HCT116 (cell line): ENCODE results near the gene TTLL6. TPM values are rescaled to one million over a fixed set of nuclear protein-coding genes. Genes with fewer than 3 reads are reported as not detected.

ENCODE experiments used
- ATAC-seq: fragments of 200-7000 bp; cut with Tn5 transposase; 2 replicates; pipeline ENCODE4 v1.9.1; 2020; ENCODE audit warnings: mild to moderate bottlenecking, moderate library complexity
- BruUV-seq: library from RNA; stranded (reverse); fragments of 400-500 nt; replicated peaks from 2 replicates; lab custom pipeline; 2021; lab: Mats Ljungman, UMichigan
- CTCF ChIA-PET: fragments of 300-600 bp; sonication (Branson Sonifier 250); formaldehyde crosslinking; loops from one replicate; lab custom pipeline; 2021; ENCODE audit warnings: antibody characterized with exemption; lab: Charles Lee
- POLR2A ChIA-PET: fragments of 300-600, 350-600 bp; sonication (Branson Sonifier 250); formaldehyde crosslinking; loops from one replicate; lab custom pipeline; 2021; ENCODE audit warnings: antibody characterized with exemption; lab: Charles Lee
- RAD21 ChIA-PET, 2 experiments: fragments of 300-600 bp; sonication (Branson Sonifier 250); formaldehyde crosslinking; loops; one replicate each; lab custom pipeline; 2023; ENCODE audit warnings: low total read pairs in 2 of 2; ENCODE audit not compliant: uncharacterized antibody in 2 of 2, unreplicated experiment in 2 of 2, low non-redundant PET in 1 of 2; lab: Charles Lee
- DNase-seq: peaks from one replicate; pipeline ENCODE4 v3.0.0-alpha.2; 2010; ENCODE audit warnings: low read depth, low spot score
- H2AFZ ChIP-seq: fragments of 200-600 bp; shearing (Covaris generic), sonication (generic); 2 replicates; pipeline ENCODE4 v1.6.1; 2017; ENCODE audit warnings: low read depth, mixed run types, mixed read lengths, antibody characterized with exemption, low read length; ENCODE audit not compliant: poor library complexity, severe bottlenecking
- H3K27ac ChIP-seq: 2 replicates; pipeline ENCODE4 v1.5.1; 2012; ENCODE audit warnings: low read depth, low read length
- H3K27me3 ChIP-seq: fragments of 200-600 bp; sonication (generic); 2 replicates; pipeline ENCODE4 v1.6.1; 2016; ENCODE audit warnings: mixed run types, low read length, mixed read lengths; ENCODE audit not compliant: insufficient read depth
- H3K36me3 ChIP-seq, 2 experiments: fragments of 200-500 bp in 1 of 2; fragments of 200-600 bp in 1 of 2; sonication (Bioruptor generic) in 1 of 2; sonication (generic) in 1 of 2; 2 replicates each; pipeline versions ENCODE4 v1.5.1 to v1.6.1; 2014 to 2016; ENCODE audit warnings: low read length in 2 of 2, inconsistent platforms in 1 of 2, mixed read lengths in 1 of 2, mixed run types in 1 of 2; ENCODE audit not compliant: insufficient read depth in 2 of 2, control insufficient read depth in 1 of 2
- H3K4me1 ChIP-seq, 2 experiments: fragments of 200-600 bp in 1 of 2; sonication (generic) in 1 of 2; 2 replicates each; pipeline versions ENCODE4 v1.5.1 to v1.6.1; 2012 to 2017; ENCODE audit warnings: low read length in 2 of 2, inconsistent platforms in 1 of 2, mild to moderate bottlenecking in 1 of 2, mixed read lengths in 1 of 2, mixed run types in 1 of 2, moderate library complexity in 1 of 2; ENCODE audit not compliant: insufficient read depth in 2 of 2, control insufficient read depth in 1 of 2
- H3K4me2 ChIP-seq: fragments of 200-600 bp; sonication (generic); 2 replicates; pipeline ENCODE4 v1.6.1; 2017; ENCODE audit warnings: mixed run types, low read length, mixed read lengths
- H3K4me3 ChIP-seq, 2 experiments: fragments of 200-600 bp in 1 of 2; sonication (generic) in 1 of 2; replicated peaks in 1 of 2; 2 replicates each; pipeline ENCODE4 v1.5.1; 2011 to 2016; ENCODE audit warnings: low read length in 2 of 2, control low read depth in 1 of 2, low read depth in 1 of 2, mild to moderate bottlenecking in 1 of 2, mixed read lengths in 1 of 2, mixed run types in 1 of 2
- H3K79me2 ChIP-seq: fragments of 200-600 bp; sonication (generic); 2 replicates; pipeline ENCODE4 v1.6.1; 2017; ENCODE audit warnings: mild to moderate bottlenecking, mixed run types, low read length, moderate library complexity, mixed read lengths; ENCODE audit not compliant: insufficient read depth
- H3K9ac ChIP-seq: fragments of 200-600 bp; sonication (generic); 2 replicates; pipeline ENCODE4 v1.6.1; 2016; ENCODE audit warnings: low read length, mixed read lengths
- H3K9me2 ChIP-seq: fragments of 200-600 bp; sonication (generic), shearing (Covaris generic); 2 replicates; pipeline ENCODE4 v1.6.1; 2017; ENCODE audit warnings: mixed run types, mild to moderate bottlenecking, moderate library complexity; ENCODE audit not compliant: insufficient read depth
- H3K9me3 ChIP-seq, 2 experiments: fragments of 200-500 bp in 1 of 2; fragments of 200-600 bp in 1 of 2; sonication (Bioruptor generic) in 1 of 2; sonication (generic) in 1 of 2; 2 replicates each; pipeline ENCODE4 v1.6.1; 2014 to 2017; ENCODE audit warnings: low read length in 2 of 2, mixed read lengths in 2 of 2, inconsistent platforms in 1 of 2, low read depth in 1 of 2, mild to moderate bottlenecking in 1 of 2, mixed run types in 1 of 2, moderate library complexity in 1 of 2; ENCODE audit not compliant: control insufficient read depth in 1 of 2, insufficient read depth in 1 of 2
- H4K20me1 ChIP-seq: fragments of 200-600 bp; sonication (generic), shearing (Covaris generic); 2 replicates; pipeline ENCODE4 v1.6.1; 2017; ENCODE audit warnings: mixed run types, mild to moderate bottlenecking, moderate library complexity; ENCODE audit not compliant: insufficient read depth
- CTCF ChIP-seq, 3 experiments: fragments of 200-600 bp in 1 of 3; sonication (generic) in 1 of 3; IDR thresholded peaks in 2 of 3; conservative IDR thresholded peaks in 1 of 3; 2 replicates each; pipeline ENCODE4 v1.5.1; 2012 to 2017; ENCODE audit warnings: low read depth in 2 of 3, low read length in 2 of 3, antibody characterized with exemption in 1 of 3, borderline replicate concordance in 1 of 3, control low read depth in 1 of 3, mild to moderate bottlenecking in 1 of 3, mixed read lengths in 1 of 3, mixed run types in 1 of 3, moderate library complexity in 1 of 3; ENCODE audit not compliant: insufficient read depth in 1 of 3
- EGR1 ChIP-seq: IDR thresholded peaks from 2 replicates; pipeline ENCODE4 v1.6.1; 2012; ENCODE audit warnings: low read depth
- ELF1 ChIP-seq: IDR thresholded peaks from 2 replicates; pipeline ENCODE4 v1.6.1; 2012; ENCODE audit warnings: low read depth, borderline replicate concordance
- EZH2 ChIP-seq: fragments of 200-600 bp; sonication (generic); IDR thresholded peaks from 2 replicates; pipeline ENCODE4 v1.6.1; 2017; ENCODE audit warnings: antibody characterized with exemption, mixed run types
- EZH2phosphoT487 ChIP-seq: fragments of 200-600 bp; IDR thresholded peaks from 2 replicates; pipeline ENCODE4 v1.6.1; 2018; ENCODE audit warnings: antibody characterized with exemption, borderline replicate concordance
- FOSL1 ChIP-seq: IDR thresholded peaks from 2 replicates; pipeline ENCODE4 v1.6.1; 2012; ENCODE audit warnings: low read depth
- JUND ChIP-seq: IDR thresholded peaks from 2 replicates; pipeline ENCODE4 v1.6.1; 2012
- MAX ChIP-seq: IDR thresholded peaks from 2 replicates; pipeline ENCODE4 v1.6.1; 2012
- POLR2A ChIP-seq: IDR thresholded peaks from 2 replicates; pipeline ENCODE4 v1.7.0; 2011; ENCODE audit warnings: borderline replicate concordance; ENCODE audit not compliant: insufficient read depth, insufficient read length; ENCODE audit errors: extremely low read depth
- POLR2AphosphoS5 ChIP-seq: IDR thresholded peaks from 2 replicates; pipeline ENCODE4 v1.6.1; 2011; ENCODE audit warnings: mild to moderate bottlenecking, low read depth, low read length, moderate library complexity
- SIN3A ChIP-seq: IDR thresholded peaks from 2 replicates; pipeline ENCODE4 v1.6.1; 2012; ENCODE audit warnings: low read depth
- SP1 ChIP-seq: IDR thresholded peaks from 2 replicates; pipeline ENCODE4 v1.6.1; 2012; ENCODE audit warnings: low read depth
- SRF ChIP-seq: IDR thresholded peaks from 2 replicates; pipeline ENCODE4 v1.6.1; 2012; ENCODE audit warnings: low read depth
- YY1 ChIP-seq: IDR thresholded peaks from 2 replicates; pipeline ENCODE4 v1.6.1; 2011; ENCODE audit warnings: low read length, low read depth, moderate library complexity, mild to moderate bottlenecking; ENCODE audit not compliant: insufficient replicate concordance; ENCODE audit errors: extremely low read depth
- ZBTB33 ChIP-seq: IDR thresholded peaks from 2 replicates; pipeline ENCODE4 v1.6.1; 2011; ENCODE audit warnings: mild to moderate bottlenecking, low read length, moderate library complexity; ENCODE audit not compliant: insufficient replicate concordance; ENCODE audit errors: extremely low read depth
- ZFX ChIP-seq: fragments of 450-650 bp; IDR thresholded peaks from 2 replicates; pipeline ENCODE4 v1.6.1; 2017
- ZNF274 ChIP-seq: fragments of 200-500 bp; sonication (Bioruptor generic); IDR thresholded peaks from 2 replicates; pipeline ENCODE4 v1.6.1; 2014; ENCODE audit warnings: mild to moderate bottlenecking, low read depth, low read length, inconsistent platforms
- intact Hi-C: fragments of 100-400 bp; cut with micrococcal nuclease; formaldehyde crosslinking; loops from 2 replicates; pipeline ENCODE4 v1.10.0; 2022
- total RNA-seq: library from RNA; stranded (reverse); gene quantifications from one replicate; pipeline ENCODE4 v1.2.1, GENCODE V29; 2021; ENCODE audit not compliant: unreplicated experiment
- TF ChIP-seq, protein P1 (sequence below): IDR thresholded peaks from 2 replicates; pipeline ENCODE4 v1.6.1; 2012; ENCODE audit warnings: low read depth
- TF ChIP-seq, protein P2 (sequence below): IDR thresholded peaks from 2 replicates; pipeline ENCODE4 v1.6.1; 2012

TTLL6 gene
- total RNA-seq, 1 experiment from 2014 or later: 0.79 TPM

DNA sequence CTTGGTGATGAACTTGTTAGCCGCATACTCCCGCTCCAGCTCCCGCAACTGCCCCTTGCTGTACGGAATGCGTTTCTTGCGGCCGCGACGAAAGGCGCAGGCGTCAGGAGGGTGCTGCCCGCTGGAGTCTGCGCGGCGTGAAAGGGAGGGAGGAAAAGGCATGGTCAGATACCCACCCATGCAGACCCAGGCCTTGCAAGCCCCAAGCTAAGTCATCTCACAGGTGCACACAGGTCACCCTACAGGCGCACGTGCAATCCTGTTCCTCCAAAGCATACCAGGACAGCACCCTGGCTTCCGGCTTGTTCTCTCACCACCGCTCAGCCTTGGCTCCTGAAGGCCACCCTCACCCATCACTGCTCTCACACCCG lies 90.1 kb downstream of the TTLL6 start:
- ChIA-PET POLR2A (no interaction called here), CTCF (interaction anchor here (2.1 to 6.8 kb wide), 4 partner anchors 48 to 158 kb away, joined by 13 to 97 read pairs (median 21); no protein-coding TSS in a partner anchor), RAD21 (no interaction called here)
- no peaks in the 10 kb centered on the region for H3K27me3 ChIP-seq
- H3K4me2 ChIP-seq: 0 out of 2 replicates have a peak overlapping the region, but pooled peaks have one; percentile 95
- ATAC-seq (no peak), DNase-seq (no peak)
- no peaks in the 10 kb centered on the region for H3K9me2 ChIP-seq
- H3K27ac ChIP-seq: no peak overlapping the region
- no peak overlapping the region for H3K9ac ChIP-seq
- TF ChIP-seq EZH2 (no peak), SRF (no peak), CTCF (IDR thresholded peaks at IDR 0.05 in 2 of 3, conservative IDR thresholded peaks at IDR 0.05 in 1 of 3; ENCODE audit: borderline replicate concordance in 1 of 3, insufficient read depth in 1 of 3, low read depth in 2 of 3, low read length in 2 of 3) (no peak), ZFX (no peak), EZH2phosphoT487 (no peak), ZBTB33 (no peak), EGR1 (no peak), ELF1 (no peak), POLR2AphosphoS5 (no peak), ZNF274 (no peak), FOSL1 (no peak), MAX (no peak), POLR2A (no peak), JUND (no peak), SP1 (no peak), SIN3A (no peak), YY1 (no peak)
- TF ChIP-seq, protein P1, sequence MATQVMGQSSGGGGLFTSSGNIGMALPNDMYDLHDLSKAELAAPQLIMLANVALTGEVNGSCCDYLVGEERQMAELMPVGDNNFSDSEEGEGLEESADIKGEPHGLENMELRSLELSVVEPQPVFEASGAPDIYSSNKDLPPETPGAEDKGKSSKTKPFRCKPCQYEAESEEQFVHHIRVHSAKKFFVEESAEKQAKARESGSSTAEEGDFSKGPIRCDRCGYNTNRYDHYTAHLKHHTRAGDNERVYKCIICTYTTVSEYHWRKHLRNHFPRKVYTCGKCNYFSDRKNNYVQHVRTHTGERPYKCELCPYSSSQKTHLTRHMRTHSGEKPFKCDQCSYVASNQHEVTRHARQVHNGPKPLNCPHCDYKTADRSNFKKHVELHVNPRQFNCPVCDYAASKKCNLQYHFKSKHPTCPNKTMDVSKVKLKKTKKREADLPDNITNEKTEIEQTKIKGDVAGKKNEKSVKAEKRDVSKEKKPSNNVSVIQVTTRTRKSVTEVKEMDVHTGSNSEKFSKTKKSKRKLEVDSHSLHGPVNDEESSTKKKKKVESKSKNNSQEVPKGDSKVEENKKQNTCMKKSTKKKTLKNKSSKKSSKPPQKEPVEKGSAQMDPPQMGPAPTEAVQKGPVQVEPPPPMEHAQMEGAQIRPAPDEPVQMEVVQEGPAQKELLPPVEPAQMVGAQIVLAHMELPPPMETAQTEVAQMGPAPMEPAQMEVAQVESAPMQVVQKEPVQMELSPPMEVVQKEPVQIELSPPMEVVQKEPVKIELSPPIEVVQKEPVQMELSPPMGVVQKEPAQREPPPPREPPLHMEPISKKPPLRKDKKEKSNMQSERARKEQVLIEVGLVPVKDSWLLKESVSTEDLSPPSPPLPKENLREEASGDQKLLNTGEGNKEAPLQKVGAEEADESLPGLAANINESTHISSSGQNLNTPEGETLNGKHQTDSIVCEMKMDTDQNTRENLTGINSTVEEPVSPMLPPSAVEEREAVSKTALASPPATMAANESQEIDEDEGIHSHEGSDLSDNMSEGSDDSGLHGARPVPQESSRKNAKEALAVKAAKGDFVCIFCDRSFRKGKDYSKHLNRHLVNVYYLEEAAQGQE: no peak
- TF ChIP-seq, protein P2, sequence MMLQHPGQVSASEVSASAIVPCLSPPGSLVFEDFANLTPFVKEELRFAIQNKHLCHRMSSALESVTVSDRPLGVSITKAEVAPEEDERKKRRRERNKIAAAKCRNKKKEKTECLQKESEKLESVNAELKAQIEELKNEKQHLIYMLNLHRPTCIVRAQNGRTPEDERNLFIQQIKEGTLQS: no peak
- TF ChIP-seq, all 23 proteins: peak for 0
- no peak overlapping the region for H2AFZ ChIP-seq
- intact Hi-C loops: no loop called here
- H3K9me3 ChIP-seq: no peaks in the 10 kb centered on the region
- no peaks in the 10 kb centered on the region for H3K79me2 ChIP-seq
- no peaks in the 10 kb centered on the region for H4K20me1 ChIP-seq
- H3K36me3 ChIP-seq: no peaks in the 10 kb centered on the region
- H3K4me3 ChIP-seq: no peak overlapping the region
- peaks cover 5 to 21% of the 10 kb centered on the region in 2 experiments; a peak in 3 of 4 replicates for H3K4me1 ChIP-seq
- no TSS peak for BruUV-seq
